Fibroblast of lung (primary cell): Measurements from ENCODE around the gene TSLP. TPM values are rescaled to one million over a fixed set of nuclear protein-coding genes. Genes with fewer than 3 reads are reported as not detected.

Experiments
- DNase-seq, 2 donors: peaks; one replicate each; pipeline versions ENCODE4 v3.0.0 to v3.0.0-alpha.2; 2010; ENCODE audit warnings: low read depth in 2 of 2
- H2AFZ ChIP-seq: 2 replicates; pipeline ENCODE4 v1.5.1; 2012; ENCODE audit warnings: low read length, control low read depth, inconsistent platforms
- H3K27ac ChIP-seq: 2 replicates; pipeline ENCODE4 v1.5.1; 2011; ENCODE audit warnings: low read length, control low read depth; ENCODE audit not compliant: insufficient read depth
- H3K27me3 ChIP-seq: 2 replicates; pipeline ENCODE4 v1.5.1; 2011; ENCODE audit warnings: mild to moderate bottlenecking, low read length; ENCODE audit not compliant: control insufficient read depth, insufficient read depth
- H3K36me3 ChIP-seq: 2 replicates; pipeline ENCODE4 v1.5.1; 2011; ENCODE audit warnings: low read length; ENCODE audit not compliant: control insufficient read depth, insufficient read depth
- H3K4me1 ChIP-seq: 2 replicates; pipeline ENCODE4 v1.5.1; 2011; ENCODE audit warnings: low read length; ENCODE audit not compliant: control insufficient read depth, insufficient read depth; ENCODE audit errors: extremely low read depth
- H3K4me2 ChIP-seq: 2 replicates; pipeline ENCODE4 v1.5.1; 2011; ENCODE audit warnings: low read length, control low read depth; ENCODE audit not compliant: insufficient read depth; ENCODE audit errors: extremely low read depth
- H3K4me3 ChIP-seq, 4 experiments: fragments of 200-600 bp in 1 of 4; sonication (generic) in 1 of 4; replicated peaks in 1 of 4; 2 replicates each; pipeline ENCODE4 v1.5.1; 2011 to 2016; ENCODE audit warnings: low read length in 4 of 4, low read depth in 3 of 4, mild to moderate bottlenecking in 3 of 4, control low read depth in 2 of 4, inconsistent platforms in 1 of 4, mixed read lengths in 1 of 4; ENCODE audit not compliant: insufficient read depth in 1 of 4; ENCODE audit errors: control extremely low read depth in 1 of 4
- H3K79me2 ChIP-seq: 2 replicates; pipeline ENCODE4 v1.5.1; 2012; ENCODE audit warnings: mild to moderate bottlenecking, low read length, inconsistent platforms; ENCODE audit not compliant: control insufficient read depth, insufficient read depth
- H3K9ac ChIP-seq: 2 replicates; pipeline ENCODE4 v1.5.1; 2011; ENCODE audit warnings: mild to moderate bottlenecking, low read length, control low read depth; ENCODE audit not compliant: insufficient read depth
- H3K9me3 ChIP-seq: 2 replicates; pipeline ENCODE4 v1.5.1; 2012; ENCODE audit warnings: low read depth, low read length; ENCODE audit not compliant: control insufficient read depth, insufficient read depth
- H4K20me1 ChIP-seq: 2 replicates; pipeline ENCODE4 v1.5.1; 2011; ENCODE audit warnings: low read length; ENCODE audit not compliant: control insufficient read depth, insufficient read depth; ENCODE audit errors: extremely low read depth
- EZH2 ChIP-seq: IDR thresholded peaks from 2 replicates; pipeline ENCODE4 v1.5.1; 2012; ENCODE audit warnings: low read length, control low read depth, mild to moderate bottlenecking; ENCODE audit errors: missing control alignments
- polyA plus RNA-seq, 2 donors: library from polyadenylated mRNA; depleted of rRNA in 1 of 2; stranded (reverse) in 1 of 2; unstranded in 1 of 2; fragments of >200 nt; gene quantifications; 2 replicates each; pipeline ENCODE4 v1.2.1, GENCODE V29; 2011 to 2012; ENCODE audit warnings: missing spikeins in 1 of 2
- total RNA-seq: library from RNA; depleted of rRNA; stranded (reverse); fragments of >200 nt; gene quantifications from 2 replicates; pipeline ENCODE4 v1.2.1, GENCODE V29; 2014
- TF ChIP-seq, protein P1 (sequence below), 2 donors: IDR thresholded peaks in 1 of 2; conservative IDR thresholded peaks in 1 of 2; 1 replicate in 1 of 2; 2 replicates in 1 of 2; pipeline ENCODE4 v1.5.1; 2011 to 2012; ENCODE audit warnings: low read length in 2 of 2, control low read depth in 1 of 2, inconsistent platforms in 1 of 2, low read depth in 1 of 2, mild to moderate bottlenecking in 1 of 2

Gene TSLP
- total and polyA plus RNA-seq, 2 donors (not counting 1 experiment from before 2014, with no cell fraction given): 4.6 to 18.7 TPM

DNA sequence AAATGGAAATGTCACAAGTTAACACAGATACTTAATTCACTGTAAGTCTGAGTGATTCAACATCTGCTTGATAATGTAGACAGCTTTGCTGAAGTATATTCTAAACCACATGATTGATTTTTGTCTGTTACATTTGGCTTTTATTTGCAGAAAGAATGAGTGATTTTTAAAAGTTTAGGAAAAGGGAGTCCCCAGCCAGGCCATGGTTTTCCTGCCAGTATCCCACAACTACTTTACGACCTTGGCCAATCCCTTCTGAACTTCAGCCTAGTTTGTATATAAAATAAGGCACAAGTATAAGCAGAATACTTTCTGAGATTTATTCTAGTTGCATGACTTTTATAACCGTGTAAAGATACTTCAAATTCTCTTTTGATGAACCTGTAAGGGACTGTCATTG is 47.7 kb downstream of the TSLP start:
- DNase-seq: no peak
- Histone ChIP-seq H3K27me3 (no peaks in the 10 kb centered on the region), H3K4me2 (no peak overlapping the region), H3K27ac (no peak overlapping the region), H4K20me1 (no peaks in the 10 kb centered on the region), H3K4me3 (no peak overlapping the region), H3K9ac (no peak overlapping the region), H3K79me2 (no peaks in the 10 kb centered on the region), H3K9me3 (no peaks in the 10 kb centered on the region), H3K36me3 (peaks cover 10% of the 10 kb centered on the region), H2AFZ (no peak overlapping the region), H3K4me1 (no peaks in the 10 kb centered on the region)
- TF ChIP-seq EZH2: no peak
- TF ChIP-seq, protein P1, sequence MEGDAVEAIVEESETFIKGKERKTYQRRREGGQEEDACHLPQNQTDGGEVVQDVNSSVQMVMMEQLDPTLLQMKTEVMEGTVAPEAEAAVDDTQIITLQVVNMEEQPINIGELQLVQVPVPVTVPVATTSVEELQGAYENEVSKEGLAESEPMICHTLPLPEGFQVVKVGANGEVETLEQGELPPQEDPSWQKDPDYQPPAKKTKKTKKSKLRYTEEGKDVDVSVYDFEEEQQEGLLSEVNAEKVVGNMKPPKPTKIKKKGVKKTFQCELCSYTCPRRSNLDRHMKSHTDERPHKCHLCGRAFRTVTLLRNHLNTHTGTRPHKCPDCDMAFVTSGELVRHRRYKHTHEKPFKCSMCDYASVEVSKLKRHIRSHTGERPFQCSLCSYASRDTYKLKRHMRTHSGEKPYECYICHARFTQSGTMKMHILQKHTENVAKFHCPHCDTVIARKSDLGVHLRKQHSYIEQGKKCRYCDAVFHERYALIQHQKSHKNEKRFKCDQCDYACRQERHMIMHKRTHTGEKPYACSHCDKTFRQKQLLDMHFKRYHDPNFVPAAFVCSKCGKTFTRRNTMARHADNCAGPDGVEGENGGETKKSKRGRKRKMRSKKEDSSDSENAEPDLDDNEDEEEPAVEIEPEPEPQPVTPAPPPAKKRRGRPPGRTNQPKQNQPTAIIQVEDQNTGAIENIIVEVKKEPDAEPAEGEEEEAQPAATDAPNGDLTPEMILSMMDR (conservative IDR thresholded peaks at IDR 0.05 in 1 of 2, IDR thresholded peaks at IDR 0.05 in 1 of 2; ENCODE audit: low read depth in 1 of 2, low read length in 2 of 2): no peak

GRCh38 chr5:111119856-111120255 is 48.3 kb downstream of the TSLP start:
- no peak for DNase-seq
- TF ChIP-seq, protein P1 (conservative IDR thresholded peaks at IDR 0.05 in 1 of 2, IDR thresholded peaks at IDR 0.05 in 1 of 2; ENCODE audit: low read depth in 1 of 2, low read length in 2 of 2): no peak
- no peak for TF ChIP-seq EZH2
- H3K9ac ChIP-seq: no peak overlapping the region
- H3K27me3 ChIP-seq: no peaks in the 10 kb centered on the region
- no peaks in the 10 kb centered on the region for H3K9me3 ChIP-seq
- no peak overlapping the region for H2AFZ ChIP-seq
- no peaks in the 10 kb centered on the region for H3K79me2 ChIP-seq
- H3K4me1 ChIP-seq: no peaks in the 10 kb centered on the region
- H3K27ac ChIP-seq: no peak overlapping the region
- no peak overlapping the region for H3K4me2 ChIP-seq
- H3K4me3 ChIP-seq: no peak overlapping the region
- H4K20me1 ChIP-seq: no peaks in the 10 kb centered on the region
- peaks cover 10% of the 10 kb centered on the region for H3K36me3 ChIP-seq

DNA sequence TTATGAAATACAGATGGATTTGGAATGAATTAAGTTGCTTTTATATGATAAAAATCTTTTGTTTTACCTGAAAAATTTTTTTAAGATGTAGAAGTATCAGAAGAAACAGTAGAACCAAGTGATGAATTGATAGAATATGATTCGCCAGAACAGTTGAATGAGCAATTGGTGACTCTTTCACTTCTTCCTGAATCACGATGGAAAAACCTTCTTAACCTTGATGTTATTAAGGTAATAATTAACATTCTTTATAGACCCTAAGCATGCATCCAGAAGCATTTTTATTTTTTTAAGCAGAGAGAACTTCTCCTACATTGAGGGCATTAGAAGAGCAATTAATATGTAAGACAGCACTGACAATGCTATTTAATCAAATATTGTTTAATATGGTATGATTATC is 49.4 kb downstream of the TSLP start:
- Histone ChIP-seq H3K79me2 (no peaks in the 10 kb centered on the region), H3K27ac (no peak overlapping the region), H3K9ac (no peak overlapping the region), H3K36me3 (peaks cover 10% of the 10 kb centered on the region), H2AFZ (no peak overlapping the region), H3K4me2 (no peak overlapping the region), H3K9me3 (no peaks in the 10 kb centered on the region), H3K27me3 (no peaks in the 10 kb centered on the region), H3K4me3 (no peak overlapping the region), H4K20me1 (no peaks in the 10 kb centered on the region), H3K4me1 (no peaks in the 10 kb centered on the region)
- no peak for DNase-seq
- TF ChIP-seq EZH2: no peak
- TF ChIP-seq, protein P1 (conservative IDR thresholded peaks at IDR 0.05 in 1 of 2, IDR thresholded peaks at IDR 0.05 in 1 of 2; ENCODE audit: low read depth in 1 of 2, low read length in 2 of 2): no peak
